NCI-H226 (cell line): Measurements from ENCODE around the gene SLC35B2.

Source experiments
- DNase-seq: peaks from one replicate; pipeline ENCODE4 v3.0.0-alpha.2; 2015

The SLC35B2 gene

GRCh38 chr6:44257025-44257752, at the start of gene SLC35B2:
SLC35B2 (minus strand) TSS chr6:44257528; CDS start chr6:44257410, 118 bp downstream.
- peak; percentile 81 for DNase-seq

GRCh38 chr6:44306710-44307109, 49.4 kb upstream of the SLC35B2 start:
- DNase-seq: no peak

GRCh38 chr6:44305200-44305725, 47.9 kb upstream of the SLC35B2 start:
- DNase-seq: no peak

DNA sequence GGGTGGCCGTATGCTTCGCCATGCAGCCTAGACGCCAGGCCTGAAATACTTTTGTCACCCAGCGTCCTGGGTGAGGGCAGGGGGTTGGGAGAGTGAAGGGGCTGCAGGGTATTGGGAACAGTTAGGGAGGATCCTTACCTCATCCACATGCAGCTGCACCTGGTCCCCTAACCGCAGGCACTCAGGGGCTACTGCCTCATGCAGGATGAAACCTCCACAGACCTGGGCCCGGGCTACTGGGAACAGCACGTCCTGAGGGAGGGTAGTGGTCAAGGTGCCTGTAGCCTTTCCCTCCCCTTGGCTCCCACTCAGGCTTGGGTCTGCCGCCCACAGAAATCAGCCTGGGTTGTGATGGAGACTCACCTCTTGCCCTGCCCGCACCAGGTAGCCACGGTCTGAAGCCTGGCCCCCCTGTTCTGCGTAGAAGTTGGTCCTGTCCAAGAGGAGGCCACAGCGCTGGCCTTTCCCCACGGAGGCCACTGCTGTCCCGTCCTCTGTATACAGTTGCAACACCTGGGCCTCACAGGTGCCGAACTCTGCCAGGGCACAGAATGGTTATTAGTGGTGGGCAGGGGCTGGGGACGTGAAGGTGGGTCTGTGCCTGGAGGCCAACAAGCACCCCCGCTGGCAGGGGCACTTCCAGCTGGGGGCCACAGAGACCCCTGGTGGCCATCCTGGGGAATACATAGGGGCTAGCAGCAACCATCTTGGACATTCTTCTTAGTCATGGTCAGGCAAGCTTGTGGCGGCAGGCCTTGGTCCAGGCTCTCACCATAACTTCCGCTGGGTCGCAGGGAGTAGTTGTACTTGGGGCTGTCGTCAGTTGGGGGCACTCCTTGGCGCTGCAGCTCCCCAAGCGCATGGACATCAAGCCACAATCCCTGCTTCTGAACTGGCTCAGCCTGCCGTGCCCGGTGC, 47.2 kb upstream of the SLC35B2 start:
- no peak for DNase-seq

- DNase-seq: no peak
Observed at GRCh38 chr6:44303842-44304241, 46.5 kb upstream of the SLC35B2 start.

DNA sequence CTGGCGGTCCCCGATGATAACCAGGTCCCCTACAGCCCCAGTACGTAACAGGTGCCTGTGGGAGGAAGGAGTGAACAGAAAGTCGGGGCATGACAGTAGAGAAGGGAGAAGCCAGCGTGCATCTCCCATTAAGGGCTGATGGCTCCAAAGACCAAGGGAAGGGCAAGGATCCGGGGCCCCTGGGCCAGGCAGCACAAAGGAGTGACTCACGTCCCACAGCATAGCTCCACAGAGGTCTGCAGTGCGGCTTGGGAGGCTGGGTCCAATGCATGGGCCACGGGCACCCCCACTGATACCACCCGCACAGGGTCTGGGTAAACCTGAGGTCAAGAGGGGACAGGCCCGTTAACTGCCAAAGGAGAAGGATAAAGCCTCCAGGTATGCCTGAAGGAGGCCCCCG, 45.5 kb upstream of the SLC35B2 start:
- DNase-seq: no peak

DNA sequence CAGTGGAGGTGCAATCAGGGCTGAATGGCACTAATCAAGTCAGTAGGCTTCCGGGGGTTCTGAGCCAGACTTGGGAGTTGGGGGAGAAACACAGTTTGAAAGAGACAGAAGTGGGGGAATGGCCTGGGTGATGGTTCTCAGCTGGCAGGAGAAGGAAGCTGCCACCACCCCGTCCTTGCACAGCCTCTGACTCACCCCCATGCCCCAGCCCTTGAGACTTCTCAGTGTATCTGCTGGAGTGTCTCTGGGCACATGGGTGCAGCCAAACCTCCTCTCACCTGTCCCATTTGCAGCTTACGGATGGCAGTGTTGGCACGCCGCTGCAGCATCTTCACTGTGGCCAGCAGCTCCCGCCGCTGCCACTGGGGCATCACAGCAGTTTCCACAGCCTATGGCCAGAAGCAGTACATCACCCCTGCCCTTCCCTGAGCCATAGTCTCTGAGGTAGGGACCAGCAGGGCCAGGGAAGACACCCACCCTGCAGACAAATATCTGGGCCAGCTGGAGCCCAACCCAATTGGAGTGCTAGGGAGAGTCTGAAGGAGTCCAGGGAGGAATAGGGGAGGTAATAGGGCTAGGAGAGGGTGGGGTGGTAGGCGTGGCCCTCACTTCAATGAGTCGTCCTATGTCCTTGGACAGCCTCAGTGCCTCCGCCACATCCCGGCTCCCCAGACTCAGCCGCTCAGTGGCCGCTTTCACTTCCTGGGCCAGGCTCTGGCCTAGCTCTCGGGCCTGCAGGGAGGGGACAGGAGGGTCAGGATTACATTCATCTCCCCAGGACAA, 44.6 kb upstream of the SLC35B2 start:
- no peak for DNase-seq

- DNase-seq: no peak
Observed at GRCh38 chr6:44301106-44301505, 43.8 kb upstream of the SLC35B2 start.

GRCh38 chr6:44300292-44300823, 43.0 kb upstream of the SLC35B2 start:
- no peak for DNase-seq

DNA sequence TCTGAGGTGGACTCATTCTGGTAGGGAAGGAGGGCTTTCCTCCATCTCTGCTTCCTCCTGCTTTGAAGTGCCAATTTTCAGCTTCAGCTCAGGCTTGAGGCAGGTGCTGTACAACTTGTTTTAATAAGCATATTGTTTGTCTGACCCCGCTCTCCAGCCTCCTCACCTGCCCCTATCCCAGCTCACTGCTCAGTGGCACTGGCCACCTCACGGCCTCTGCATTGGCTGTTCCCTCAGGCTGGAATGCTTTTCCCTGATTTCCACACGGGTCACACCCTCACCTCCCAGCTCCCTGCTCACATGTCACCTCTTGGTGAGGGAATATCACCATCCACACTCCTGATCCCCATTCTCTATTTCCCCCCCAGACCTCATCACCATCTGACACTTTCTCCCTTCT, 41.5 kb upstream of the SLC35B2 start:
- no peak for DNase-seq

DNA sequence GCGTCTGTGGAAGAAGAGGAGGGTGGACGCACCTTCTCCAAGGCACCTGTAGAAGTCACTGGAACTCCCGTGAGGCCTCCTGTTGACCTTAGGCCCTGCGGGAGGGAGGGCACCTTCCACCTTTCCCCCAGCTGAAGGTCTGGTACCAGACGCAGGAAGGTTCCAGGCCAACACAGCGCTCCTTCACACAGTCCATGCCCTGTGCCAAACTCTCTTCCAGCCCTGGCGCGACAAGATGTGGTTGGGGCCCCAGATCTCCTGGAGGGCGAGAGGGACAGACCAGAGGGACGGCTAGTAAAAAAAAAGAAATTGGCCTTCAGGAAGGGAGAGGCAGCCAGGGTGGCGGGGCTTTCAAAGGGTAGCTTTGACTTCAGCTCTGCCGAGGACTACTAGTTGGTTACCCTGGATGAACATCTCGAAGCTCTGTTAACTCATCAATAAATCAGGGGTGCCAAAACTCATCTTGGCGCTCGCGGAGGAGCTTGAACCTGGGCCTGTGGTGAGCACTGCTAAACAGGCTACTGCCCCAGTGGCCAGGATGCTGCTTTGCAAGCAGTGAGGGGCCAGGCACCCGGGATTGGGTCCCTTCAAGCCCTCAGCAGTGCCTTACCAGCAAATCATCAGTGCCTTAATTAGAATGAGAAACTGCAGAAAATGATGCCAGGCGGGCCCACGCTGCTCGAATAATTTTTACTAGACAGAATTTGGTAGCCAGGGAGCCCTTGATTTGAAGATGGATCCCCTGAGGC, 40.9 kb upstream of the SLC35B2 start:
- DNase-seq: no peak

DNA sequence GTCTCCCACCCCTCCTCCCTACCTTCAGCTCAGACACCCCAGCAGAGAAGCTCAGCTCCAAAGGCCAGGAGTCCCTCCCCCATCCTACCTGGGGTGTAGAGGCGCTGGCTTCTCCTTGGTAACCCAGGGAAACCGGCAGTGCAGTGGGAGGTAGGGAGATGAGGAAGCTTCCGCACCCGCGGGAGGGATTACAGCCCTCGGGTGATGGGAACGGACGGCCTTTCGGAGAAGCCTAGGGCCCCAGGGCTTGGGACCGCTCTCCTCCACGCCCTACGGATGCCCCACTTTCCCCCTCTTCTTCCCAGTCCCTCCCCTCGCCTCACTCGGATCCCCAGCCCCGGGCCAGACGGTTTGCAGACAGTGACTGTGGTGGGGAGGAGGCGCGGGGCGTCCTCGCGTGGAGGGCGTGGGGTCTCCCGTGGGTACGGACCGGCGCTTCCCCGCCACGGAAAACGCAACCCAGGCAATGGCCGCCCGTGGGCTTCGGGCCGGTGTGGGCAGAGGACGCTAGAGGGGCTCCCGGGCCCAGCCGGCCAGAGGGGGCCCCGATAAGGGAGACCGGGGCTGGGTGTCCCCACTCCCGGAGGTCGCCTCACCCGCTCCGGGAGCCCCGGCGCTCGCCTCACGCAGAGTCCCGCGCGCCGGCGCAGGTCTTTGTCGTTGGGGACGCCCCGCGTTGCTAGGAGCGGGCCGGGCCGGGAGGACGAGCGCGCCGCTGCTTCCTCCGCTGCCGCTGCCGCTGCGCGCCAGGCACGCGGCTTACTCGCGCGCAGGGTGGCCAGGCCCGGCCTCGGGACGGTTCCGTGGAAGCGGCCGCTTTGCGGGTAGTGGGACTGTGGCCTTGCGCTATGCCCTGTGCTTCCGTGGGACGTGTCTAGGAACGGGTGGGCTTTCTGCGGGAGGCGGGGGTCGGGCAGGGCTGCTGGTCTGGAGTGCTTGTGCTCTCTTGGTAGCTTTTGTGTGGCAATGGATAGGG, 40.0 kb upstream of the SLC35B2 start:
- no peak for DNase-seq

DNA sequence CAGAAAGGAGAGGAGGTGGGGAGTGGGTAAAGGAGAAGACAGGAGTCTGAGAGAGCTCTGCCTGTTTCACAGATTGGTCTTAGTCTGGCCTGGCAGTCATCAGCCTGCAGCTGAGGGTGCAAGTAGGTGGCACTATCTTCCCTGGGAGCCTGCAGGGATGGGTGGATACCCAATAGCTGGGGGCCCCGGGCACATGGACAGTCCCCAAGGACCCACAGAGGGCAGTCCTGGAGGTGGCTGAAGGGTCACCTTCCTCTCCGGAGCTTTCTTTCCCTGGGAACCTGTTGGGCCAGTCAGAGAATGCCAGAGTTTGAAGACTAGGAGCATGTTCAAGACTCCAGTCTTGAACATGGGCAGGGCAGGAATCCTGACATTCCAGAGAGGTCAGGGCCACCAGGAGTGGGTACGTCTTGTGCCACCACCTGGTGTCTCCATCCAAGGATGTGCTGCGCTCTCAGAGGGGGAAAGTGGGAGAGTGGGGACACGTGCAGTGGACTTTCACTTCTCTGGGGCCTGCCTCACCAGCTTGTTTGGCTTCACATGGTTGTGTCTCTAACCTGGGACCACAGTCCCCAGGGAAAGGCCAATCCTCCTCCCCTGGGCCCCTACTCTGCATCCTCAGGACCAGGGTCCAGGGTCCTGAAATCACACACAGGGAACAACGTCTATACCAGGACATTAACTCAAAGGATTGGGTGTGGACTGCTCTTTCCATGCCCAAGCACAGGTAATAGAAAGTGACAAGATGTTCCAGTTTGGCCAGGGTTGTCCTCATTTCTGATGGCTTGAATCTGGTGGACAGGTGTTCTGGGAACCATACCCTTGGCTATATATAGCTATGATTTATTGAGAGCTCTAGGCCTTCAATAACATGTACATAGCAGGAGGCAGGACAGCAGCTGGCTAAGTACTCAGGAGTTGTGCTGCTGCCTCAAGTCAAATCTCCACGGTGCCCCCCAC, 37.8 kb upstream of the SLC35B2 start:
- DNase-seq: no peak

GRCh38 chr6:44292661-44293365, 35.5 kb upstream of the SLC35B2 start:
- DNase-seq: no peak

GRCh38 chr6:44291841-44292240, 34.5 kb upstream of the SLC35B2 start:
- no peak for DNase-seq

GRCh38 chr6:44289726-44290260, 32.5 kb upstream of the SLC35B2 start:
- DNase-seq: no peak

DNA sequence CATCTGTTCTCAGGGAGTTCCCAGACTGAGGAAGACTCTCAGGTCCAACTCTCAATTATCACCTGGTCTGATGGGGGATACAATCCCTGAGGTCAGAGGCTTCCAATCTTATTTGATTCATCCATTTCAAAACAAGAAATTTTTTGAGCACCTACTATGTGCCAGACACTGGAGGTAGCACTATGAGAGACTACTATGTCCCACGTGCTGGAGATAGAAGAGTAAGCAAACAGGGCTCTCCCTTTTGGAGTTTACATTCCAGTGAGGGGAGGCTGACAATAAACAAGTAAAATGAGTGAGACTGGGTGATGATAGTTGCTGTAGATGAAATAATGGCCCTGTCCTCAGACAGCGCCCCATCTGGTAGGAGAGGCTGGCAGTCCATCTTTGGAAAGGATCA, 29.4 kb upstream of the SLC35B2 start:
- DNase-seq: no peak

- no peak for DNase-seq
Observed at GRCh38 chr6:44286285-44286565, 28.9 kb upstream of the SLC35B2 start.
